ENCODE data around the gene PLN. TPM values are rescaled to one million over a fixed set of nuclear protein-coding genes. Genes with fewer than 3 reads are reported as not detected.
A peak's percentile ranks its signal among the peaks of the same experiment; 100 is the strongest.

PLN gene
- total and polyA plus RNA-seq, 9 of the 15 experiments (the other 6 are each of a cell fraction or from before 2014, with no cell fraction given): 0.03 to 0.30 (median 0.03) TPM; not detected in 6

DNA sequence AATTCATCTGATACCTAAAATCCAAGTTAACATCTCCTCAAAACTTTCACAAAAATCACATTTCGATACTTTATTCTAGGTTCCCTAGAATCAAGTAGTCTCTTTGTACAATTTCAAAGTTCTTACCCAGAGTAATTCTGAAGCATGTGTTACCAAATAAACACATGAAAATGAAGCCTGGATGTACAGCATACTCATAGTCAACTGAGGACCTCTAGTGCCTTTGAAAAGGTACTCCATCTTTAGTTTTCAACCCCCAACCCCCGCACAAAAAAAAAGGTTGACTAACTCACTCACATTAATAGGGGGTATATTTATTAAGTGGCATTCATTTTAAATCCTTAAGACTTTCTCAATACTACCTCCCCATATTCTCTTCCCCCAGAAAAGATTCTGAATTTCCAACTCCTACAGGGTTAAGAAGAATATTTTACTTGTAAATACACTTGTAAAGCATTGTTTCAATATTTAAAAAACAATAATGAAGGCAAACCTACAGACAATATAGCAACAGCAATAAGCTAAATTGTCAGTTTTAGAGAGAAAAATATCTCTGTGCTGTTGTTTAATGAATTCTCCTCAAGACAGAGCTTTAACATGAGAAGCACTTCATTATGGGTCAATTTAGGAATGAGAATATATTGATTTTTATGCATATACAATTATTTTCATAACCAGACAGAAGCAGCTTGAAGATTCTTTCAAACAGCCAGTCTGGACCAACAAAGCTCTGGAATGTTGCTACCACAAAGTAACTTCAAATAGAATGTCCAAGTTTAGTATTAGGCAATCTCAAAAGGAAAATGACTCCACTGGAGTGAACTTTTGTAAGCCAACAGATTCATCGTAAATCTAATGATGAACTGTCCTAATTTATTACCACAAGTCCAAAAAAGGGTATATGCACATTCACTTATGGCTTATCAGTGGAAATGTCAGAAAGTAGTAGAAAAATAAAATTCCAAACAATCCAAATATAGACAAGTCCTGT is 3.3 kb downstream of the PLN start (continued):
- no peak for TF ChIP-seq ZBED1 (IDR thresholded peaks at IDR 0.05)
- no peak for TF ChIP-seq ILF3 (IDR thresholded peaks at IDR 0.05; ENCODE audit: borderline replicate concordance)
- TF ChIP-seq, protein P1, sequence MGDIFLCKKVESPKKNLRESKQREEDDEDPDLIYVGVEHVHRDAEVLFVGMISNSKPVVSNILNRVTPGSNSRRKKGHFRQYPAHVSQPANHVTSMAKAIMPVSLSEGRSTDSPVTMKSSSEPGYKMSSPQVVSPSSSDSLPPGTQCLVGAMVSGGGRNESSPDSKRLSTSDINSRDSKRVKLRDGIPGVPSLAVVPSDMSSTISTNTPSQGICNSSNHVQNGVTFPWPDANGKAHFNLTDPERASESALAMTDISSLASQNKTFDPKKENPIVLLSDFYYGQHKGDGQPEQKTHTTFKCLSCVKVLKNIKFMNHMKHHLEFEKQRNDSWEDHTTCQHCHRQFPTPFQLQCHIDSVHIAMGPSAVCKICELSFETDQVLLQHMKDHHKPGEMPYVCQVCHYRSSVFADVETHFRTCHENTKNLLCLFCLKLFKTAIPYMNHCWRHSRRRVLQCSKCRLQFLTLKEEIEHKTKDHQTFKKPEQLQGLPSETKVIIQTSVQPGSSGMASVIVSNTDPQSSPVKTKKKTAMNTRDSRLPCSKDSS (IDR thresholded peaks at IDR 0.05; ENCODE audit: low read depth, partially characterized antibody): no peak
- TF ChIP-seq ZNF347 (CRISPR knock-in tag; IDR thresholded peaks at IDR 0.05; ENCODE audit: low read depth): no peak
- TF ChIP-seq ATF1 (CRISPR knock-in tag; IDR thresholded peaks at IDR 0.05): no peak
- no peak for TF ChIP-seq ATF1 (tag; IDR thresholded peaks at IDR 0.05)
- 0 out of 2 replicates have a peak, but pooled peaks have one; percentile 6 for TF ChIP-seq KLF16 (IDR thresholded peaks at IDR 0.05)
- TF ChIP-seq, protein P2, sequence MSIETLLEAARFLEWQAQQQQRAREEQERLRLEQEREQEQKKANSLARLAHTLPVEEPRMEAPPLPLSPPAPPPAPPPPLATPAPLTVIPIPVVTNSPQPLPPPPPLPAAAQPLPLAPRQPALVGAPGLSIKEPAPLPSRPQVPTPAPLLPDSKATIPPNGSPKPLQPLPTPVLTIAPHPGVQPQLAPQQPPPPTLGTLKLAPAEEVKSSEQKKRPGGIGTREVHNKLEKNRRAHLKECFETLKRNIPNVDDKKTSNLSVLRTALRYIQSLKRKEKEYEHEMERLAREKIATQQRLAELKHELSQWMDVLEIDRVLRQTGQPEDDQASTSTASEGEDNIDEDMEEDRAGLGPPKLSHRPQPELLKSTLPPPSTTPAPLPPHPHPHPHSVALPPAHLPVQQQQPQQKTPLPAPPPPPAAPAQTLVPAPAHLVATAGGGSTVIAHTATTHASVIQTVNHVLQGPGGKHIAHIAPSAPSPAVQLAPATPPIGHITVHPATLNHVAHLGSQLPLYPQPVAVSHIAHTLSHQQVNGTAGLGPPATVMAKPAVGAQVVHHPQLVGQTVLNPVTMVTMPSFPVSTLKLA (conservative IDR thresholded peaks at IDR 0.05): 0 out of 4 replicates have a peak, but pooled peaks have one; percentile 13 to 22
- TF ChIP-seq RAD21 (CRISPR knock-in tag; conservative IDR thresholded peaks at IDR 0.05 in 1 of 2, IDR thresholded peaks at IDR 0.05 in 1 of 2): peak; percentile 82 to 83
- TF ChIP-seq BACH1 (tag; IDR thresholded peaks at IDR 0.05): peak; percentile 34; the same call in 1 of the 2 replicates
- TF ChIP-seq, protein P3, sequence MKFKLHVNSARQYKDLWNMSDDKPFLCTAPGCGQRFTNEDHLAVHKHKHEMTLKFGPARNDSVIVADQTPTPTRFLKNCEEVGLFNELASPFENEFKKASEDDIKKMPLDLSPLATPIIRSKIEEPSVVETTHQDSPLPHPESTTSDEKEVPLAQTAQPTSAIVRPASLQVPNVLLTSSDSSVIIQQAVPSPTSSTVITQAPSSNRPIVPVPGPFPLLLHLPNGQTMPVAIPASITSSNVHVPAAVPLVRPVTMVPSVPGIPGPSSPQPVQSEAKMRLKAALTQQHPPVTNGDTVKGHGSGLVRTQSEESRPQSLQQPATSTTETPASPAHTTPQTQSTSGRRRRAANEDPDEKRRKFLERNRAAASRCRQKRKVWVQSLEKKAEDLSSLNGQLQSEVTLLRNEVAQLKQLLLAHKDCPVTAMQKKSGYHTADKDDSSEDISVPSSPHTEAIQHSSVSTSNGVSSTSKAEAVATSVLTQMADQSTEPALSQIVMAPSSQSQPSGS (CRISPR knock-in tag; IDR thresholded peaks at IDR 0.05): no peak
- TF ChIP-seq EGR1 (conservative IDR thresholded peaks at IDR 0.05): 0 out of 2 replicates have a peak, but pooled peaks have one; percentile 36
- TF ChIP-seq JUND (IDR thresholded peaks at IDR 0.05; ENCODE audit: borderline replicate concordance, low read depth, low read length): 0 out of 2 replicates have a peak, but pooled peaks have one; percentile 12
- TF ChIP-seq JUND (tag; IDR thresholded peaks at IDR 0.05; ENCODE audit: borderline replicate concordance, low read depth, low read length): no peak
- TF ChIP-seq, protein P4, sequence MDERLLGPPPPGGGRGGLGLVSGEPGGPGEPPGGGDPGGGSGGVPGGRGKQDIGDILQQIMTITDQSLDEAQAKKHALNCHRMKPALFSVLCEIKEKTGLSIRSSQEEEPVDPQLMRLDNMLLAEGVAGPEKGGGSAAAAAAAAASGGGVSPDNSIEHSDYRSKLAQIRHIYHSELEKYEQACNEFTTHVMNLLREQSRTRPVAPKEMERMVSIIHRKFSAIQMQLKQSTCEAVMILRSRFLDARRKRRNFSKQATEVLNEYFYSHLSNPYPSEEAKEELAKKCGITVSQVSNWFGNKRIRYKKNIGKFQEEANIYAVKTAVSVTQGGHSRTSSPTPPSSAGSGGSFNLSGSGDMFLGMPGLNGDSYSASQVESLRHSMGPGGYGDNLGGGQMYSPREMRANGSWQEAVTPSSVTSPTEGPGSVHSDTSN (CRISPR knock-in tag; IDR thresholded peaks at IDR 0.05; ENCODE audit: low read depth): no peak
- TF ChIP-seq, protein P4 (tag; conservative IDR thresholded peaks at IDR 0.05; ENCODE audit: low read depth): peak; percentile 33
- TF ChIP-seq, protein P5, sequence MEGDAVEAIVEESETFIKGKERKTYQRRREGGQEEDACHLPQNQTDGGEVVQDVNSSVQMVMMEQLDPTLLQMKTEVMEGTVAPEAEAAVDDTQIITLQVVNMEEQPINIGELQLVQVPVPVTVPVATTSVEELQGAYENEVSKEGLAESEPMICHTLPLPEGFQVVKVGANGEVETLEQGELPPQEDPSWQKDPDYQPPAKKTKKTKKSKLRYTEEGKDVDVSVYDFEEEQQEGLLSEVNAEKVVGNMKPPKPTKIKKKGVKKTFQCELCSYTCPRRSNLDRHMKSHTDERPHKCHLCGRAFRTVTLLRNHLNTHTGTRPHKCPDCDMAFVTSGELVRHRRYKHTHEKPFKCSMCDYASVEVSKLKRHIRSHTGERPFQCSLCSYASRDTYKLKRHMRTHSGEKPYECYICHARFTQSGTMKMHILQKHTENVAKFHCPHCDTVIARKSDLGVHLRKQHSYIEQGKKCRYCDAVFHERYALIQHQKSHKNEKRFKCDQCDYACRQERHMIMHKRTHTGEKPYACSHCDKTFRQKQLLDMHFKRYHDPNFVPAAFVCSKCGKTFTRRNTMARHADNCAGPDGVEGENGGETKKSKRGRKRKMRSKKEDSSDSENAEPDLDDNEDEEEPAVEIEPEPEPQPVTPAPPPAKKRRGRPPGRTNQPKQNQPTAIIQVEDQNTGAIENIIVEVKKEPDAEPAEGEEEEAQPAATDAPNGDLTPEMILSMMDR (IDR thresholded peaks at IDR 0.05 in 2 of 3, conservative IDR thresholded peaks at IDR 0.05 in 1 of 3; ENCODE audit: insufficient read depth in 2 of 3, low read depth in 1 of 3, low read length in 3 of 3): peak; percentile 55 to 75 (median 63); a peak in 5 of 6 replicates
